HEK293 (cell line): ENCODE data around the gene NINJ1.
A peak's percentile ranks its signal among the peaks of the same experiment; 100 is the strongest.

Experiments
- CTCF ChIA-PET: fragments of 350-600 bp; formaldehyde crosslinking; extraction: SDS; loops from one replicate; lab custom pipeline; 2021; ENCODE audit warnings: antibody characterized with exemption; lab: Yijun Ruan, JAX
- POLR2A ChIA-PET: fragments of 300-600 bp; formaldehyde crosslinking; extraction: SDS; loops from one replicate; lab custom pipeline; 2020; ENCODE audit warnings: antibody characterized with exemption, inconsistent platforms; lab: Yijun Ruan, JAX
- H3K27ac ChIP-seq: fragments of 200-500 bp; sonication (Bioruptor generic); 2 replicates; pipeline ENCODE4 v1.5.1; 2014; ENCODE audit warnings: low read depth, low read length, control low read depth, inconsistent platforms; ENCODE audit errors: extremely low read depth
- H3K36me3 ChIP-seq, 2 experiments: fragments of 200-500 bp in 1 of 2; sonication (Bioruptor generic) in 1 of 2; 1 replicate in 1 of 2; 2 replicates in 1 of 2; pipeline ENCODE4 v1.5.1; 2014 to 2017; ENCODE audit warnings: inconsistent platforms in 2 of 2, low read length in 2 of 2; ENCODE audit not compliant: control insufficient read depth in 2 of 2, insufficient read depth in 1 of 2
- H3K4me1 ChIP-seq: fragments of 200-500 bp; sonication (Bioruptor generic); 2 replicates; pipeline ENCODE4 v1.5.1; 2014; ENCODE audit warnings: mild to moderate bottlenecking, low read length, inconsistent platforms; ENCODE audit not compliant: control insufficient read depth, insufficient read depth
- H3K4me3 ChIP-seq: 2 replicates; pipeline ENCODE4 v1.5.1; 2011; ENCODE audit warnings: low read depth, mild to moderate bottlenecking, control low read depth, low read length, moderate library complexity
- H3K9me3 ChIP-seq: fragments of 200-500 bp; sonication (Bioruptor generic); 2 replicates; pipeline ENCODE4 v1.5.1; 2014; ENCODE audit warnings: low read depth, low read length, inconsistent platforms; ENCODE audit not compliant: control insufficient read depth, insufficient read depth
- KLF8 ChIP-seq: fragments of 450-650 bp; formaldehyde crosslinking; IDR thresholded peaks from 2 replicates; pipeline ENCODE4 v1.5.1; 2016; ENCODE audit warnings: missing biosample characterization, missing genetic modification characterization
- WT1 ChIP-seq: fragments of 450-650 bp; formaldehyde crosslinking; IDR thresholded peaks from 2 replicates; pipeline ENCODE4 v1.5.1; 2016; ENCODE audit warnings: missing biosample characterization, missing genetic modification characterization
- YY2 ChIP-seq: fragments of 450-650 bp; formaldehyde crosslinking; IDR thresholded peaks from 2 replicates; pipeline ENCODE4 v1.5.1; 2016; ENCODE audit warnings: missing biosample characterization, missing genetic modification characterization
- ZBTB17 ChIP-seq: fragments of 450-650 bp; formaldehyde crosslinking; IDR thresholded peaks from 2 replicates; pipeline ENCODE4 v1.5.1; 2016; ENCODE audit warnings: missing biosample characterization, missing genetic modification characterization
- ZEB2 ChIP-seq: fragments of 450-650 bp; formaldehyde crosslinking; IDR thresholded peaks from 2 replicates; pipeline ENCODE4 v1.5.1; 2016; ENCODE audit warnings: missing biosample characterization, missing genetic modification characterization
- ZNF169 ChIP-seq: fragments of 450-650 bp; formaldehyde crosslinking; IDR thresholded peaks from 2 replicates; pipeline ENCODE4 v1.5.1; 2016; ENCODE audit warnings: missing biosample characterization, missing genetic modification characterization
- ZNF184 ChIP-seq: fragments of 450-650 bp; IDR thresholded peaks from 2 replicates; pipeline ENCODE4 v1.5.1; 2018; ENCODE audit warnings: missing biosample characterization, mild to moderate bottlenecking, missing genetic modification characterization
- ZNF2 ChIP-seq: fragments of 450-650 bp; formaldehyde crosslinking; IDR thresholded peaks from 2 replicates; pipeline ENCODE4 v1.5.1; 2016; ENCODE audit warnings: missing biosample characterization, missing genetic modification characterization
- ZNF202 ChIP-seq: fragments of 450-650 bp; formaldehyde crosslinking; IDR thresholded peaks from 2 replicates; pipeline ENCODE4 v1.5.1; 2016; ENCODE audit warnings: missing biosample characterization, missing genetic modification characterization, borderline replicate concordance
- ZNF341 ChIP-seq: fragments of 450-650 bp; formaldehyde crosslinking; IDR thresholded peaks from 2 replicates; pipeline ENCODE4; 2016; ENCODE audit warnings: low read depth, missing biosample characterization, missing genetic modification characterization
- ZNF510 ChIP-seq: fragments of 450-650 bp; formaldehyde crosslinking; IDR thresholded peaks from 2 replicates; pipeline ENCODE4 v1.5.1; 2018; ENCODE audit warnings: mild to moderate bottlenecking, missing genetic modification characterization, missing biosample characterization; ENCODE audit not compliant: insufficient replicate concordance
- TF ChIP-seq, protein P1 (sequence below): fragments of 450-650 bp; formaldehyde crosslinking; IDR thresholded peaks from 2 replicates; pipeline ENCODE4 v1.5.1; 2016; ENCODE audit warnings: missing biosample characterization, missing genetic modification characterization
- TF ChIP-seq, protein P2 (sequence below): sonication (generic); formaldehyde crosslinking; IDR thresholded peaks from 2 replicates; pipeline ENCODE4 v1.8.1; 2022; ENCODE audit warnings: mild to moderate bottlenecking, moderate library complexity, missing genetic modification reagents
- TF ChIP-seq, protein P3 (sequence below): fragments of 450-650 bp; formaldehyde crosslinking; IDR thresholded peaks from 2 replicates; pipeline ENCODE4 v1.5.1; 2016; ENCODE audit warnings: missing biosample characterization, missing genetic modification characterization
- TF ChIP-seq, protein P4 (sequence below): fragments of 450-650 bp; formaldehyde crosslinking; IDR thresholded peaks from 2 replicates; pipeline ENCODE4 v1.5.0; 2017; ENCODE audit warnings: missing biosample characterization, missing genetic modification characterization, borderline replicate concordance

NINJ1 gene

DNA sequence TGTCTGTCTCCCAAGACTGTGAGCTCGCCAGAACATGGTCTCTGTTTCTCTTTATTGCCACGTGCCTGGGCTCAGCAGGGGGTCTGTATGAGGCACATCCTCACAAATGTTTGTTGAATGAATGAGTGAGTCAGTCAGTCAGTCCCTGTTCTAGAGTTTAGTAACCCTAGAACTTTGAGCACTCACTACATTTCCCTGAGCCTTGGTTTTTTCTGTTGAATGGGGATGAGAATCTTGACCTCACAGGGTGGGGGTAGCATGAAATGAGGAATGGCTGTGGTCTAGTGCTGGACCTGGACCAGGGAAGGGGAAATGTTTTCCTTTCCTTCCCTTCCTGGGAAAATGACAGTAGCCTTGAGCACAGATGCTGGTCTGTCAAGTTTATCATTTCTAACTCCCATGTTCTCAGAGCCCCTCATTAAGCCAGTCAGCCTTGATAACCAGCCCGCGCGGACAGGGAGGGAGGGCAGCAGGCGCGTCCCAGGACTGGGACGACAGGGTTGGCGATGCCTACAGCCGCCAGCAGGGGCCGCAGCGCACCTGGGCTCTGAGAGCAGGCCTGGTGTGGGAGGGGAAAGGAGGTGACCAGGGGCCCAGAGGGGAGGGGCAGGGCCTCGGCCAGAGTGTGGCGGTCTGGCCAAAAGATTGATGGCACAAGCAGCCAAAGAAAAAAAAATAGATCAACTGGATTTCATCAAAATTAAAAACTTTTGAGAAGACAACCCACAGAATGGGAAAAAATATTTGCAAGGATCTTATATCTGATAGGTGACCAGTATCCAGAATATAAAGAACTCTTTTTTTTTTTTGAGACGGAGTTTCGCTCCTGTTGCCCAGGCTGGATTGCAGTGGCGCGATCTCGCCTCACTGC, 25.8 kb upstream of the NINJ1 start (continued):
- TF ChIP-seq ZBTB17 (tag by site-specific recombination), result peak; percentile 39; the same call in 1 of the 2 replicates
- peak; percentile 28 for TF ChIP-seq KLF8 (tag by site-specific recombination)
- TF ChIP-seq, protein P1, sequence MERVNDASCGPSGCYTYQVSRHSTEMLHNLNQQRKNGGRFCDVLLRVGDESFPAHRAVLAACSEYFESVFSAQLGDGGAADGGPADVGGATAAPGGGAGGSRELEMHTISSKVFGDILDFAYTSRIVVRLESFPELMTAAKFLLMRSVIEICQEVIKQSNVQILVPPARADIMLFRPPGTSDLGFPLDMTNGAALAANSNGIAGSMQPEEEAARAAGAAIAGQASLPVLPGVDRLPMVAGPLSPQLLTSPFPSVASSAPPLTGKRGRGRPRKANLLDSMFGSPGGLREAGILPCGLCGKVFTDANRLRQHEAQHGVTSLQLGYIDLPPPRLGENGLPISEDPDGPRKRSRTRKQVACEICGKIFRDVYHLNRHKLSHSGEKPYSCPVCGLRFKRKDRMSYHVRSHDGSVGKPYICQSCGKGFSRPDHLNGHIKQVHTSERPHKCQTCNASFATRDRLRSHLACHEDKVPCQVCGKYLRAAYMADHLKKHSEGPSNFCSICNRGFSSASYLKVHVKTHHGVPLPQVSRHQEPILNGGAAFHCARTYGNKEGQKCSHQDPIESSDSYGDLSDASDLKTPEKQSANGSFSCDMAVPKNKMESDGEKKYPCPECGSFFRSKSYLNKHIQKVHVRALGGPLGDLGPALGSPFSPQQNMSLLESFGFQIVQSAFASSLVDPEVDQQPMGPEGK (tag by site-specific recombination), result peak; percentile 66; the same call in 1 of the 2 replicates
- TF ChIP-seq ZNF169, result no peak
- TF ChIP-seq YY2 (tag by site-specific recombination), result no peak
- peak; percentile 27 for TF ChIP-seq ZNF341
- TF ChIP-seq ZEB2 (tag by site-specific recombination), result peak; percentile 15; the same call in 1 of the 2 replicates
- TF ChIP-seq, protein P2, sequence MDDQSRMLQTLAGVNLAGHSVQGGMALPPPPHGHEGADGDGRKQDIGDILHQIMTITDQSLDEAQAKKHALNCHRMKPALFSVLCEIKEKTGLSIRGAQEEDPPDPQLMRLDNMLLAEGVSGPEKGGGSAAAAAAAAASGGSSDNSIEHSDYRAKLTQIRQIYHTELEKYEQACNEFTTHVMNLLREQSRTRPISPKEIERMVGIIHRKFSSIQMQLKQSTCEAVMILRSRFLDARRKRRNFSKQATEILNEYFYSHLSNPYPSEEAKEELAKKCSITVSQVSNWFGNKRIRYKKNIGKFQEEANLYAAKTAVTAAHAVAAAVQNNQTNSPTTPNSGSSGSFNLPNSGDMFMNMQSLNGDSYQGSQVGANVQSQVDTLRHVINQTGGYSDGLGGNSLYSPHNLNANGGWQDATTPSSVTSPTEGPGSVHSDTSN, result no peak
- TF ChIP-seq WT1 (tag by site-specific recombination), result peak; percentile 50; the same call in 1 of the 2 replicates
- 0 out of 2 replicates have a peak, but pooled peaks have one; percentile 51 for TF ChIP-seq ZNF2 (tag by site-specific recombination)
- TF ChIP-seq, protein P3, sequence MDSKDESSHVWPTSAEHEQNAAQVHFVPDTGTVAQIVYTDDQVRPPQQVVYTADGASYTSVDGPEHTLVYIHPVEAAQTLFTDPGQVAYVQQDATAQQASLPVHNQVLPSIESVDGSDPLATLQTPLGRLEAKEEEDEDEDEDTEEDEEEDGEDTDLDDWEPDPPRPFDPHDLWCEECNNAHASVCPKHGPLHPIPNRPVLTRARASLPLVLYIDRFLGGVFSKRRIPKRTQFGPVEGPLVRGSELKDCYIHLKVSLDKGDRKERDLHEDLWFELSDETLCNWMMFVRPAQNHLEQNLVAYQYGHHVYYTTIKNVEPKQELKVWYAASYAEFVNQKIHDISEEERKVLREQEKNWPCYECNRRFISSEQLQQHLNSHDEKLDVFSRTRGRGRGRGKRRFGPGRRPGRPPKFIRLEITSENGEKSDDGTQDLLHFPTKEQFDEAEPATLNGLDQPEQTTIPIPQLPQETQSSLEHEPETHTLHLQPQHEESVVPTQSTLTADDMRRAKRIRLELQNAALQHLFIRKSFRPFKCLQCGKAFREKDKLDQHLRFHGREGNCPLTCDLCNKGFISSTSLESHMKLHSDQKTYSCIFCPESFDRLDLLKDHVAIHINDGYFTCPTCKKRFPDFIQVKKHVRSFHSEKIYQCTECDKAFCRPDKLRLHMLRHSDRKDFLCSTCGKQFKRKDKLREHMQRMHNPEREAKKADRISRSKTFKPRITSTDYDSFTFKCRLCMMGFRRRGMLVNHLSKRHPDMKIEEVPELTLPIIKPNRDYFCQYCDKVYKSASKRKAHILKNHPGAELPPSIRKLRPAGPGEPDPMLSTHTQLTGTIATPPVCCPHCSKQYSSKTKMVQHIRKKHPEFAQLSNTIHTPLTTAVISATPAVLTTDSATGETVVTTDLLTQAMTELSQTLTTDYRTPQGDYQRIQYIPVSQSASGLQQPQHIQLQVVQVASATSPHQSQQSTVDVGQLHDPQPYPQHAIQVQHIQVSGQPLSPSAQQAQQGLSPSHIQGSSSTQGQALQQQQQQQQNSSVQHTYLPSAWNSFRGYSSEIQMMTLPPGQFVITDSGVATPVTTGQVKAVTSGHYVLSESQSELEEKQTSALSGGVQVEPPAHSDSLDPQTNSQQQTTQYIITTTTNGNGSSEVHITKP, result 0 out of 2 replicates have a peak, but pooled peaks have one; percentile 13
- TF ChIP-seq, all 188 proteins: peak for 26

DNA sequence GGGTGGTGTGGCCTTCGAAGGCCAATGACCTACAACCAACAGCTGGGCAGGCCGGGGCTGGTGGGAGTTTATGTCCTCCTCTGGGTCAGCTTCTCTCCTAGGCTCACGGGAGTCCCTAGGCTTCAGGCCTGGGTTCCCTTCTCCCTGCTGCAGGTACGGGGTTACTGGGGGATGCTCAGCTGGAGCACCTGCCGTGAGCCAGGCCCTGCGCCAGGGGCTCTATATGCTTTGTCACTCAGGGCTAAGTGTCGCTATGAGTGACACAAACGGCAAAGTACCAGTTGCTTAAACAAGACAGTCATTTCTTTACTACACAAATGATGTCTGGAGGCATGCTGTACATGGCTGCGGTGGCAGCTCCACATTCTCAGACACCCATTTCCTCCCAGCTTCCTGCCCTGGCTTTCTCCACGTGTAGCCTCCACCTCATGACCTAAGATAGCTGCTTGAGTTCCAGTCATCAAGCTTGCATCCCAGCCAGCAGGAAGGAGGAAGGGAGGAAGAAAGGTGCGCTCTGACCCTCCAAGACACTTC, 22.5 kb upstream of the NINJ1 start:
- CTCF ChIA-PET, result interaction anchor here (0.6 to 1.3 kb wide), 4 partner anchors 135 to 156 kb away, joined by 3 to 4 read pairs (median 4); no protein-coding TSS in a partner anchor
- no peaks in the 10 kb centered on the region for H3K36me3 ChIP-seq
- no peak overlapping the region for H3K4me3 ChIP-seq
- H3K27ac ChIP-seq, result no peak overlapping the region
- no peaks in the 10 kb centered on the region for H3K9me3 ChIP-seq
- TF ChIP-seq ZNF510 (tag by site-specific recombination) (no peak), ZNF184 (tag by site-specific recombination) (no peak), ZNF202 (tag by site-specific recombination) (no peak)
- TF ChIP-seq, protein P4, sequence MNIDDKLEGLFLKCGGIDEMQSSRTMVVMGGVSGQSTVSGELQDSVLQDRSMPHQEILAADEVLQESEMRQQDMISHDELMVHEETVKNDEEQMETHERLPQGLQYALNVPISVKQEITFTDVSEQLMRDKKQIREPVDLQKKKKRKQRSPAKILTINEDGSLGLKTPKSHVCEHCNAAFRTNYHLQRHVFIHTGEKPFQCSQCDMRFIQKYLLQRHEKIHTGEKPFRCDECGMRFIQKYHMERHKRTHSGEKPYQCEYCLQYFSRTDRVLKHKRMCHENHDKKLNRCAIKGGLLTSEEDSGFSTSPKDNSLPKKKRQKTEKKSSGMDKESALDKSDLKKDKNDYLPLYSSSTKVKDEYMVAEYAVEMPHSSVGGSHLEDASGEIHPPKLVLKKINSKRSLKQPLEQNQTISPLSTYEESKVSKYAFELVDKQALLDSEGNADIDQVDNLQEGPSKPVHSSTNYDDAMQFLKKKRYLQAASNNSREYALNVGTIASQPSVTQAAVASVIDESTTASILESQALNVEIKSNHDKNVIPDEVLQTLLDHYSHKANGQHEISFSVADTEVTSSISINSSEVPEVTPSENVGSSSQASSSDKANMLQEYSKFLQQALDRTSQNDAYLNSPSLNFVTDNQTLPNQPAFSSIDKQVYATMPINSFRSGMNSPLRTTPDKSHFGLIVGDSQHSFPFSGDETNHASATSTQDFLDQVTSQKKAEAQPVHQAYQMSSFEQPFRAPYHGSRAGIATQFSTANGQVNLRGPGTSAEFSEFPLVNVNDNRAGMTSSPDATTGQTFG (tag by site-specific recombination), result no peak
- TF ChIP-seq, protein P1 (tag by site-specific recombination), result no peak
- POLR2A ChIA-PET, result interaction anchor here (1.1 kb wide), 1 partner anchor 23 kb away, joined by 4 read pairs; the partner anchor contains the start of gene NINJ1
- no peaks in the 10 kb centered on the region for H3K4me1 ChIP-seq
